ENCODE results near the gene TMBIM1.

GRCh38 chr2:218310853-218311540, 18.7 kb upstream of the TMBIM1 start:
- TF ChIP-seq POLR2A (IDR thresholded peaks at IDR 0.05) (no peak), POLR2AphosphoS5 (IDR thresholded peaks at IDR 0.05) (no peak), CTCF (IDR thresholded peaks at IDR 0.05) (no peak), EP300 (IDR thresholded peaks at IDR 0.05) (no peak)
